OCI-LY7 (cell line): ENCODE measurements around the gene SEPTIN12. TPM values are rescaled to one million over a fixed set of nuclear protein-coding genes. Genes with fewer than 3 reads are reported as not detected.

Experiments
- BruUV-seq: library from RNA; stranded (reverse); fragments of 400-500 nt; replicated peaks from 2 replicates; lab custom pipeline; 2021; lab: Mats Ljungman, UMichigan
- CTCF ChIA-PET: fragments of 300-600 bp; sonication (Branson Sonifier 250); formaldehyde crosslinking; loops from one replicate; lab custom pipeline; 2022; ENCODE audit warnings: antibody characterized with exemption; ENCODE audit not compliant: unreplicated experiment; lab: Charles Lee
- POLR2A ChIA-PET: fragments of 300-600 bp; sonication (Branson Sonifier 250); formaldehyde crosslinking; loops from one replicate; lab custom pipeline; 2022; ENCODE audit warnings: antibody characterized with exemption; lab: Charles Lee
- DNase-seq: peaks from one replicate; pipeline ENCODE4 v3.0.0-alpha.2; 2015; ENCODE audit warnings: low spot score
- H2AFZ ChIP-seq: fragments of 200-600 bp; sonication (generic), shearing (Covaris generic); 2 replicates; pipeline ENCODE4 v1.6.1; 2014; ENCODE audit warnings: mild to moderate bottlenecking, antibody characterized with exemption, low read length, moderate library complexity
- H3K27ac ChIP-seq: fragments of 200-600 bp; sonication (generic); 2 replicates; pipeline ENCODE4 v1.5.1; 2014; ENCODE audit warnings: mixed run types, low read depth, mild to moderate bottlenecking, moderate library complexity, low read length, inconsistent platforms; ENCODE audit not compliant: poor library complexity, severe bottlenecking
- H3K36me3 ChIP-seq: fragments of 200-600 bp; sonication (generic); 2 replicates; pipeline ENCODE4 v1.6.1; 2014; ENCODE audit warnings: mild to moderate bottlenecking, antibody characterized with exemption, low read length, moderate library complexity, mixed read lengths; ENCODE audit not compliant: insufficient read depth
- H3K4me1 ChIP-seq: fragments of 200-600 bp; sonication (generic); 2 replicates; pipeline ENCODE4 v1.5.1; 2014; ENCODE audit warnings: mild to moderate bottlenecking, low read length; ENCODE audit not compliant: insufficient read depth, poor library complexity, severe bottlenecking
- H3K4me2 ChIP-seq: fragments of 200-600 bp; sonication (generic); 2 replicates; pipeline ENCODE4 v1.6.1; 2014; ENCODE audit warnings: mild to moderate bottlenecking, low read length
- H3K4me3 ChIP-seq: fragments of 200-600 bp; sonication (generic); 2 replicates; pipeline ENCODE4 v1.5.1; 2014; ENCODE audit warnings: mild to moderate bottlenecking, low read depth, low read length; ENCODE audit not compliant: poor library complexity, severe bottlenecking
- H3K79me2 ChIP-seq: fragments of 200-600 bp; sonication (generic); 2 replicates; pipeline ENCODE4 v1.6.1; 2016; ENCODE audit warnings: low read depth, mild to moderate bottlenecking, low read length, moderate library complexity, mixed read lengths; ENCODE audit not compliant: insufficient read depth
- H3K9me2 ChIP-seq: fragments of 200-600 bp; sonication (generic); 2 replicates; pipeline ENCODE4 v1.6.1; 2016; ENCODE audit warnings: mild to moderate bottlenecking, low read length, mixed read lengths; ENCODE audit not compliant: insufficient read depth
- H3K9me3 ChIP-seq: fragments of 200-600 bp; sonication (generic); 2 replicates; pipeline ENCODE4 v1.6.1; 2014; ENCODE audit warnings: mild to moderate bottlenecking, mixed run types, low read length, mixed read lengths
- H4K20me1 ChIP-seq: fragments of 200-600 bp; sonication (generic); 2 replicates; pipeline ENCODE4 v1.6.1; 2014; ENCODE audit warnings: mild to moderate bottlenecking, antibody characterized with exemption, low read length, moderate library complexity, mixed read lengths; ENCODE audit not compliant: insufficient read depth
- EZH2phosphoT487 ChIP-seq: fragments of 200-600 bp; sonication (generic); IDR thresholded peaks from 2 replicates; pipeline ENCODE4 v1.6.1; 2018; ENCODE audit warnings: low read depth, borderline replicate concordance, mild to moderate bottlenecking, mixed run types, antibody characterized with exemption, low read length, moderate library complexity, mixed read lengths
- intact Hi-C: fragments of 100-400 bp; cut with micrococcal nuclease; formaldehyde crosslinking; loops from one replicate; pipeline ENCODE4 v1.10.0; 2022; ENCODE audit not compliant: unreplicated experiment
- small RNA-seq: library from RNA; depleted of rRNA; stranded (forward); fragments of <200 nt; gene quantifications from one replicate; pipeline ENCODE3, GENCODE V24; 2014
- total RNA-seq, 2 experiments: library from RNA; depleted of rRNA in 1 of 2; stranded (reverse); fragments of >200 nt in 1 of 2; shearing (Covaris generic) in 1 of 2; gene quantifications; 2 replicates each; pipeline ENCODE4 v1.2.3, GENCODE V29; 2014 to 2022
- TF ChIP-seq, protein P1 (sequence below): fragments of 200-600 bp; sonication (generic); conservative IDR thresholded peaks from 2 replicates; pipeline ENCODE4 v1.5.1; 2014; ENCODE audit warnings: mild to moderate bottlenecking, antibody characterized with exemption, low read length, moderate library complexity, mixed read lengths

Gene SEPTIN12
- total RNA-seq, 2 experiments from 2014 or later, result not detected

DNA sequence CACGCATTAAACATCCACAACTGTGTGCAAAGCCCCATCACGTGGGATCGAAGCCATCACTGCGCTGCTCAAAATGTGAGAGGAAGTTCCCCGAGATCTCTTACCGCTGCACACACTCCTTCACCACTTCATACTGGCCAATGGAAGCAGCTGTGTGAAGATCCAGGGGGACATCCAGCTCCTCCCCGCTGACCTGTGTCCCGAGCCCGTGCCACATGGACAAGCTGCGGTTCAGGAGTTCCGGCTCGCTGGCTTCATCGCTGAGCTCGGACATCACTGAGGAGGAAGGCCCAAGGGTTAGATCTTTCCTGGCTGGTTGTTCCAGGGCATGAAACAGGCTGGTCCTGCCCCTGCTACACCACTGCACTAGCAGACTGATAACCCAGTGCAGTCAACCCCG is 58.3 kb downstream of the SEPTIN12 start:
- Histone ChIP-seq H3K27ac (no peak overlapping the region), H3K9me3 (no peaks in the 10 kb centered on the region), H3K4me1 (peaks cover 9% of the 10 kb centered on the region), H3K4me3 (no peak overlapping the region), H3K36me3 (peaks cover 19% of the 10 kb centered on the region; the same call in 1 of the 2 replicates), H2AFZ (no peak overlapping the region), H3K79me2 (peaks cover 13% of the 10 kb centered on the region; the same call in 1 of the 2 replicates), H4K20me1 (no peaks in the 10 kb centered on the region), H3K9me2 (no peaks in the 10 kb centered on the region), H3K4me2 (no peak overlapping the region)
- intact Hi-C loops, result no loop called here
- POLR2A ChIA-PET, result interaction anchor here (0.6 kb wide), 1 partner anchor 199 kb away, joined by 4 read pairs; no protein-coding TSS in a partner anchor
- no peak for DNase-seq
- BruUV-seq, result no TSS peak
- CTCF ChIA-PET, result no interaction called here
- TF ChIP-seq, protein P1, sequence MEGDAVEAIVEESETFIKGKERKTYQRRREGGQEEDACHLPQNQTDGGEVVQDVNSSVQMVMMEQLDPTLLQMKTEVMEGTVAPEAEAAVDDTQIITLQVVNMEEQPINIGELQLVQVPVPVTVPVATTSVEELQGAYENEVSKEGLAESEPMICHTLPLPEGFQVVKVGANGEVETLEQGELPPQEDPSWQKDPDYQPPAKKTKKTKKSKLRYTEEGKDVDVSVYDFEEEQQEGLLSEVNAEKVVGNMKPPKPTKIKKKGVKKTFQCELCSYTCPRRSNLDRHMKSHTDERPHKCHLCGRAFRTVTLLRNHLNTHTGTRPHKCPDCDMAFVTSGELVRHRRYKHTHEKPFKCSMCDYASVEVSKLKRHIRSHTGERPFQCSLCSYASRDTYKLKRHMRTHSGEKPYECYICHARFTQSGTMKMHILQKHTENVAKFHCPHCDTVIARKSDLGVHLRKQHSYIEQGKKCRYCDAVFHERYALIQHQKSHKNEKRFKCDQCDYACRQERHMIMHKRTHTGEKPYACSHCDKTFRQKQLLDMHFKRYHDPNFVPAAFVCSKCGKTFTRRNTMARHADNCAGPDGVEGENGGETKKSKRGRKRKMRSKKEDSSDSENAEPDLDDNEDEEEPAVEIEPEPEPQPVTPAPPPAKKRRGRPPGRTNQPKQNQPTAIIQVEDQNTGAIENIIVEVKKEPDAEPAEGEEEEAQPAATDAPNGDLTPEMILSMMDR, result no peak
- TF ChIP-seq EZH2phosphoT487, result no peak

DNA sequence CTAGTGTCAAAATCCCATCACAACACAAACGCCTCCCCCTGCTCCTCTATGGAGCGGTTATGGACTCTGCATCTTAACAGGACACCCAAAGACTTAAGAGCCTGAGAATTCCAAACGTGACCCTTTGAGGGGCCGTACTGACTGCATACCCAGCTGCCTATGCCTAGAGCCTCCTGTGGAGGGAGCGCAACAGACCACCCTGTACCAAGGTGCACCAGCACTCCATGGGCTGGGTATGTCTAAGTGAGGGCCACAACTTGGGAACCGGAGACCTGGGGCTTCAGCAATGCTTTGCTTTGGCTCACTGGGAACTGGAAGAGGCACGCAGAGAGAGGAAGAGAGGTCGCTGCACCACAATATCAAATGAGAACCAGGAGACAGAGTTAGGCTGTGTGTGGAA is 59.5 kb downstream of the SEPTIN12 start:
- H3K36me3 ChIP-seq, result peaks cover 19% of the 10 kb centered on the region; the same call in 1 of the 2 replicates
- POLR2A ChIA-PET, result no interaction called here
- H3K79me2 ChIP-seq, result peaks cover 12% of the 10 kb centered on the region; the same call in 1 of the 2 replicates
- H3K4me1 ChIP-seq, result peaks cover 9% of the 10 kb centered on the region
- intact Hi-C loops, result no loop called here
- CTCF ChIA-PET, result no interaction called here
- no peaks in the 10 kb centered on the region for H3K9me3 ChIP-seq
- H3K4me3 ChIP-seq, result no peak overlapping the region
- BruUV-seq, result no TSS peak
- H2AFZ ChIP-seq, result no peak overlapping the region
- no peak overlapping the region for H3K27ac ChIP-seq
- DNase-seq, result no peak
- H3K9me2 ChIP-seq, result no peaks in the 10 kb centered on the region
- no peaks in the 10 kb centered on the region for H4K20me1 ChIP-seq
- TF ChIP-seq EZH2phosphoT487, result no peak
- TF ChIP-seq, protein P1, result no peak
- no peak overlapping the region for H3K4me2 ChIP-seq

Small RNAs within 50 kb of the gene (small RNA-seq; reads per million reads assigned to genes)
- not detected for gene RF00017

Other genes with a start within 250 kb of the SEPTIN12 start
- gene CDIP1, start 249.6 kb downstream of the SEPTIN12 start, total RNA-seq (2014; rRNA removed; shearing (Covaris generic)), result 13.5 and 15.5 TPM in 2 replicates
- 33.2 and 34.2 TPM in 2 replicates for gene CDIP1, start 249.6 kb downstream of the SEPTIN12 start, total RNA-seq (2022)
- gene C16orf96, start 232.0 kb downstream of the SEPTIN12 start, total RNA-seq (2014; rRNA removed; shearing (Covaris generic)), result 0.08 and 0.13 TPM in 2 replicates
- 0.27 and 0.37 TPM in 2 replicates for gene C16orf96, start 232.0 kb downstream of the SEPTIN12 start, total RNA-seq (2022)
- gene UBALD1, start 173.5 kb downstream of the SEPTIN12 start, total RNA-seq (2014; rRNA removed; shearing (Covaris generic)), result 11.1 and 12.6 TPM in 2 replicates
- 34.1 and 34.9 TPM in 2 replicates for gene UBALD1, start 173.5 kb downstream of the SEPTIN12 start, total RNA-seq (2022)
- 14.1 and 14.3 TPM in 2 replicates for gene MGRN1, start 163.5 kb downstream of the SEPTIN12 start, total RNA-seq (2014; rRNA removed; shearing (Covaris generic))
- 43.1 and 45.4 TPM in 2 replicates for gene MGRN1, start 163.5 kb downstream of the SEPTIN12 start, total RNA-seq (2022)
- gene NUDT16L1, start 94.8 kb downstream of the SEPTIN12 start, total RNA-seq (2014; rRNA removed; shearing (Covaris generic)), result 14.9 and 17.8 TPM in 2 replicates
- 15.9 and 18.9 TPM in 2 replicates for gene NUDT16L1, start 94.8 kb downstream of the SEPTIN12 start, total RNA-seq (2022)
- gene ANKS3, start 54.1 kb downstream of the SEPTIN12 start, total RNA-seq (2014; rRNA removed; shearing (Covaris generic)), result 17.6 and 19.5 TPM in 2 replicates
- 21.7 and 25.4 TPM in 2 replicates for gene ANKS3, start 54.1 kb downstream of the SEPTIN12 start, total RNA-seq (2022)
- 0.36 and 0.38 TPM in 2 replicates for gene DNAAF8, start 53.8 kb downstream of the SEPTIN12 start, total RNA-seq (2014; rRNA removed; shearing (Covaris generic))
- gene DNAAF8, start 53.8 kb downstream of the SEPTIN12 start, total RNA-seq (2022), result 1.1 TPM in 1 of 2 replicates, not detected in the other
- gene ZNF500, start 21.2 kb downstream of the SEPTIN12 start, total RNA-seq (2014; rRNA removed; shearing (Covaris generic)), result 12.9 and 16.1 TPM in 2 replicates
- 23.9 and 28.8 TPM in 2 replicates for gene ZNF500, start 21.2 kb downstream of the SEPTIN12 start, total RNA-seq (2022)
- gene SMIM22, start 7.0 kb upstream of the SEPTIN12 start, total RNA-seq (2014; rRNA removed; shearing (Covaris generic)), result not detected in 2 replicates
- not detected in 2 replicates for gene SMIM22, start 7.0 kb upstream of the SEPTIN12 start, total RNA-seq (2022)
- 2.9 and 6.3 TPM in 2 replicates for gene ROGDI, start 14.3 kb upstream of the SEPTIN12 start, total RNA-seq (2014; rRNA removed; shearing (Covaris generic))
- gene ROGDI, start 14.3 kb upstream of the SEPTIN12 start, total RNA-seq (2022), result 7.1 and 7.6 TPM in 2 replicates
- gene GLYR1, start 58.9 kb upstream of the SEPTIN12 start, total RNA-seq (2014; rRNA removed; shearing (Covaris generic)), result 48.4 and 54.4 TPM in 2 replicates
- gene GLYR1, start 58.9 kb upstream of the SEPTIN12 start, total RNA-seq (2022), result 95.6 and 113 TPM in 2 replicates
- 35.8 and 37.2 TPM in 2 replicates for gene UBN1, start 59.1 kb upstream of the SEPTIN12 start, total RNA-seq (2014; rRNA removed; shearing (Covaris generic))
- 53.0 and 53.3 TPM in 2 replicates for gene UBN1, start 59.1 kb upstream of the SEPTIN12 start, total RNA-seq (2022)
- not detected in 2 replicates for gene PPL, start 148.8 kb upstream of the SEPTIN12 start, total RNA-seq (2014; rRNA removed; shearing (Covaris generic))
- gene PPL, start 148.8 kb upstream of the SEPTIN12 start, total RNA-seq (2022), result not detected in 2 replicates
- gene SEC14L5, start 170.0 kb upstream of the SEPTIN12 start, total RNA-seq (2014; rRNA removed; shearing (Covaris generic)), result not detected in 2 replicates
- gene SEC14L5, start 170.0 kb upstream of the SEPTIN12 start, total RNA-seq (2022), result not detected in 2 replicates
- 12.8 and 15.6 TPM in 2 replicates for gene NAGPA, start 245.6 kb upstream of the SEPTIN12 start, total RNA-seq (2014; rRNA removed; shearing (Covaris generic))
- 12.2 and 14.6 TPM in 2 replicates for gene NAGPA, start 245.6 kb upstream of the SEPTIN12 start, total RNA-seq (2022)